ENCODE results near the gene HOGA1.
"Not testable (repeated sequence)": the region's sequence is repeated elsewhere in the genome, so short reads cannot be mapped to it uniquely, and the experiment has no call there.

Gene HOGA1

GRCh38 chr10:97584060-97584797 lies at the start of gene HOGA1:
HOGA1 (plus strand) TSS chr10:97584389; CDS start chr10:97584704, 315 bp downstream.
- DNase-seq = no peak

- no peak for DNase-seq
Measured at GRCh38 chr10:97534746-97535367, 49.3 kb upstream of the HOGA1 start.

GRCh38 chr10:97537186-97537869 lies 46.9 kb upstream of the HOGA1 start:
- no peak for DNase-seq

- DNase-seq = no peak
Measured at GRCh38 chr10:97538411-97538810, 45.8 kb upstream of the HOGA1 start.

- DNase-seq = no peak
Measured at GRCh38 chr10:97538839-97539238, 45.4 kb upstream of the HOGA1 start.

- no peak for DNase-seq
Measured at GRCh38 chr10:97539523-97540200, 44.5 kb upstream of the HOGA1 start.

GRCh38 chr10:97540669-97541500 lies 43.3 kb upstream of the HOGA1 start:
- DNase-seq = no peak

- DNase-seq = no peak
Measured at GRCh38 chr10:97542169-97543024, 41.8 kb upstream of the HOGA1 start.

- no peak for DNase-seq
Measured at GRCh38 chr10:97543025-97543546, 41.1 kb upstream of the HOGA1 start.

GRCh38 chr10:97546456-97547270 lies 37.5 kb upstream of the HOGA1 start:
- no peak for DNase-seq

GRCh38 chr10:97547271-97547600 lies 37.0 kb upstream of the HOGA1 start:
- no peak for DNase-seq

- DNase-seq = no peak
Measured at GRCh38 chr10:97547962-97548361, 36.2 kb upstream of the HOGA1 start.

- DNase-seq = no peak
Measured at GRCh38 chr10:97548828-97549455, 35.2 kb upstream of the HOGA1 start.

GRCh38 chr10:97549587-97550322 lies 34.4 kb upstream of the HOGA1 start:
- DNase-seq = no peak

- no peak for DNase-seq
Measured at GRCh38 chr10:97550336-97551149, 33.6 kb upstream of the HOGA1 start.

GRCh38 chr10:97551271-97551670 lies 32.9 kb upstream of the HOGA1 start:
- no peak for DNase-seq

GRCh38 chr10:97553575-97554031 lies 30.6 kb upstream of the HOGA1 start:
- DNase-seq = no peak

GRCh38 chr10:97554336-97554735 lies 29.9 kb upstream of the HOGA1 start:
- not testable (repeated sequence) for DNase-seq
